Activated naive CD8-positive, alpha-beta T cell treated with anti-CD3 and anti-CD28 coated beads, Interleukin-2, amount 50 U/mL, for 24 hours (primary cell): ENCODE results near the gene EML1.

ENCODE experiments used
- ATAC-seq: fragments of 150-1000 bp; cut with Tn5 transposase; one replicate; pipeline ENCODE4 v1.10.0; 2021
- DNase-seq: peaks from one replicate; pipeline ENCODE4 v3.0.0; 2021
- H3K27ac Mint-ChIP-seq: one replicate; pipeline ENCODE4 v1.8.0; 2021; ENCODE audit warnings: mild to moderate bottlenecking, mixed read lengths
- H3K27me3 Mint-ChIP-seq: one replicate; pipeline ENCODE4 v1.8.0; 2021; ENCODE audit warnings: mixed read lengths
- H3K36me3 Mint-ChIP-seq: one replicate; pipeline ENCODE4 v1.8.0; 2021; ENCODE audit warnings: low read depth, mixed read lengths
- H3K4me1 Mint-ChIP-seq: one replicate; pipeline ENCODE4 v1.8.0; 2021; ENCODE audit warnings: mixed read lengths
- H3K4me3 Mint-ChIP-seq: one replicate; pipeline ENCODE4 v1.8.0; 2021; ENCODE audit warnings: mild to moderate bottlenecking, moderate library complexity, mixed read lengths
- H3K9me3 Mint-ChIP-seq: one replicate; pipeline ENCODE4 v1.8.0; 2021; ENCODE audit warnings: mixed read lengths

The EML1 gene

GRCh38 chr14:99816217-99816616 is 23.0 kb downstream of the EML1 start:
- Mint-ChIP-seq H3K4me3 (no peak overlapping the region), H3K4me1 (peaks cover 21% of the 10 kb centered on the region), H3K27me3 (peaks cover 41% of the 10 kb centered on the region), H3K36me3 (no peaks in the 10 kb centered on the region), H3K27ac (no peak overlapping the region), H3K9me3 (no peaks in the 10 kb centered on the region)
- DNase-seq (no peak), ATAC-seq (no peak)

DNA sequence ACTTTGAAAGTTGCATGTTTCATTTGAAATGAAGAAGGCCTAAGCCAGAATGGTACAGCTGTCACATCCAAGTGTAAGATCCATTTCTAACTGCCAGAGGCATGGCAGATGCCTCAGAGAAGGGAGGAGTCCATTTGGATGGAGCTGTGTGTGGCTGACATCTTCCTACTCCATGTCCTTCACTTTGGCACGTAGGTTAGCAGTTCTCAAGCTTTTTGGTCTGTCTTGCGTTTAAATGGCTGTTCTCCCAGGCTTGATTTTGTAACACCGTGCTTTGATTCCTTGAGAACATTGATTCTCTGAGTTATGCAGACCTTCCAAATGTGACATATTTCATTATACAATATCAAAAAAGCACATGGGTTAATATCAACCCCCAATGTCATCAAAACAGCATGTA is 23.4 kb downstream of the EML1 start:
- peaks cover 24% of the 10 kb centered on the region for H3K4me1 Mint-ChIP-seq
- H3K36me3 Mint-ChIP-seq, result no peaks in the 10 kb centered on the region
- ATAC-seq (no peak), DNase-seq (no peak)
- no peaks in the 10 kb centered on the region for H3K9me3 Mint-ChIP-seq
- peaks cover 39% of the 10 kb centered on the region for H3K27me3 Mint-ChIP-seq
- H3K27ac Mint-ChIP-seq, result no peak overlapping the region
- no peak overlapping the region for H3K4me3 Mint-ChIP-seq

DNA sequence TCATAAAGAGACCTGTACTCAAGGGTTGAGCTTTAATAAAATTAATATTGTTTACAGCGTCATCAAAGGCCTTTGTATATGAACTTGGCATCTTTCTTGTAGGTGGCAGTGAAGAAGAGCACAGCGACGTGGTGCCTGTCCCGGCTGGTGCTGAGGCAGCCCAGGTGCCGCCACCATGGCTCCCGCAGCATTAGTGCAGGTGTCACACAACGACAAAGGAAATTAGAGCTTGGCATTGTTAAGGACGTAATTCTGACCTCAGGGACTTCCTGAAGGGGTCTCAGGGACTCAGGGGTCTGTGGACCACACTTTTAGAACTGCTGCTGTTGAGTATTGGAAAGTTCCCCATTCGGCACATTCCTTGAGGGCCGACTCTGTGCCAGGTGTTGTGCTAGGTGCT is 24.1 kb downstream of the EML1 start:
- Mint-ChIP-seq H3K9me3 (no peaks in the 10 kb centered on the region), H3K36me3 (no peaks in the 10 kb centered on the region), H3K27ac (no peak overlapping the region), H3K27me3 (peaks cover 36% of the 10 kb centered on the region), H3K4me3 (no peak overlapping the region), H3K4me1 (peaks cover 31% of the 10 kb centered on the region)
- DNase-seq, result no peak
- ATAC-seq, result no peak

DNA sequence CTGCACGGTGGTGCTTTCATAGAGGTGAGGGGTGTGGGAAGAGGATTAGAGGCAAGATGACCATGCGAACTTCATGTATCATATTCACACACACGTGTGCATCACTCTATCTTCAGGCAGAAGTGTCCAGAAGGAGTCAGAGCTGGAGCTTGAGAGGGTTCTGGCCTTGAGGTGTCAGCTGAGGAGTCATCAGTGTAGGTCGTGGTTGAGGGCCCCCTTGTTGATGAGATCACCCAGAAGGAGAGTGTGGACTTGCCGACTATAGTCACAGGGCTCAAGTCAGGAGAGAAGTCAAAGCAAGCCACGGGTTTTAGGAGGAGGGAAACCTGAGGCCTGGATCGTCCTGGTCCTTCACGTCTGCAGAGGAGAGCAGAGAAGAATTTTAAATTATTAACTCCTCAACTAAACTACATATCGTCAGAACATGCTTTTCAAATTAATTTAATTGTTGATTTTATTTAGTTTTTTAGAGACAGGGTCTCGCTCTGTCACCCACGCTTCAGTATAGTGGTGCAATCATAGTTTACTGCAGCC is 25.4 kb downstream of the EML1 start:
- Mint-ChIP-seq H3K4me1 (peaks cover 33% of the 10 kb centered on the region), H3K9me3 (no peaks in the 10 kb centered on the region), H3K27ac (no peak overlapping the region), H3K27me3 (peaks cover 44% of the 10 kb centered on the region), H3K36me3 (no peaks in the 10 kb centered on the region), H3K4me3 (no peak overlapping the region)
- DNase-seq (peak; percentile 10), ATAC-seq (peak; percentile 67)

DNA sequence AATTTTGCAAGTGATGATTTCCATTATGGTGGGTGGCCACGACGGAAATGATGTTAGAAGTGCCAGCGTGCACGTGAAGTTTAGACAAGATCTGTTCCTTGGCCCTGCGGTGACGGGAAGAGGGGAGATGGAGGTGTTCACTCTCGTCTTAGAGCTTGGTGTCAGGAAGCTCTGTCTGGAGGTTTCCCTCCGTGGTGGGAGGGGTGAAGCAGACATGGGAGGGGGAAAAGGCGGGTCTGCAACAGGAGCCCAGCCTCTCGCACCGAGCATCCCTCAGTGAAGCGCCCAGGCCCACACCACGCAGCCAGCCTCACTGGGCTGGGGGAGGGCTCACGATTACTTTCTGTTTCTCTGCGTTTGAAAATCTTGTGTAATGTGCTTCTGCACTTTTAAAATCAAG is 26.3 kb downstream of the EML1 start:
- peaks cover 48% of the 10 kb centered on the region for H3K27me3 Mint-ChIP-seq
- no peaks in the 10 kb centered on the region for H3K36me3 Mint-ChIP-seq
- DNase-seq (peak; percentile 10), ATAC-seq (peak; percentile 50)
- no peak overlapping the region for H3K4me3 Mint-ChIP-seq
- H3K4me1 Mint-ChIP-seq, result peaks cover 33% of the 10 kb centered on the region
- no peaks in the 10 kb centered on the region for H3K9me3 Mint-ChIP-seq
- no peak overlapping the region for H3K27ac Mint-ChIP-seq

DNA sequence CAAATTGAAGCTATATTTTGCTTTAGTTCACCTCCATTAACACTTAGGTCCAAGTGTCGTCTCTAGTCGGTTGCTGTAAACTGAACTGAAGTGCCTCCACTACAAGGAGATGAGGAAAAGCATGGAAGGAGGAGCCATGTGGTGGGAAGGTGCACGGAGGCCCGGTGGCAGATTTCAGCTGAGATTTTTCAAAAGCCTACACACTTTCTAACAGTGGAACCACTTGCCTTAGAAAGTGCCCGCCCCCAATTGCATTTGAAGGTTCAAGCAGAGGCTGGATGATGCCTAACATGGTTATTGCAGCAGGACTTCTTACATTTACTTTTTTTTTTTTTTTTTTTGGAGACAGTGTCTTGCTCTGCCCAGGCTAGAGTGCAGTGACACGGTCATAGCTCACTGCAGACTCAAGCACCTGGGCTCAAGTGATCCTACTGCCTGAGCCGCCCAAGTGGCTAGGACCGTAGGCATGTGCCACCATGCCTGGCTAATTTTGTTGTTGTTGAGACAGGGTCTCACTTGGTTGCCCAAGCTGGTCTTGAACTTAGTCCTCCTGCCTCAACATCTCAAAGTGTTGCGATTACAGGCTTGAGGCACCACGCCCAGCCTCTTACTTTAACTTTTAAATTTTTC is 27.6 kb downstream of the EML1 start:
- H3K27me3 Mint-ChIP-seq, result peaks cover 44% of the 10 kb centered on the region
- H3K9me3 Mint-ChIP-seq, result no peaks in the 10 kb centered on the region
- DNase-seq (no peak), ATAC-seq (no peak)
- H3K36me3 Mint-ChIP-seq, result no peaks in the 10 kb centered on the region
- no peak overlapping the region for H3K27ac Mint-ChIP-seq
- H3K4me3 Mint-ChIP-seq, result no peak overlapping the region
- peaks cover 33% of the 10 kb centered on the region for H3K4me1 Mint-ChIP-seq

DNA sequence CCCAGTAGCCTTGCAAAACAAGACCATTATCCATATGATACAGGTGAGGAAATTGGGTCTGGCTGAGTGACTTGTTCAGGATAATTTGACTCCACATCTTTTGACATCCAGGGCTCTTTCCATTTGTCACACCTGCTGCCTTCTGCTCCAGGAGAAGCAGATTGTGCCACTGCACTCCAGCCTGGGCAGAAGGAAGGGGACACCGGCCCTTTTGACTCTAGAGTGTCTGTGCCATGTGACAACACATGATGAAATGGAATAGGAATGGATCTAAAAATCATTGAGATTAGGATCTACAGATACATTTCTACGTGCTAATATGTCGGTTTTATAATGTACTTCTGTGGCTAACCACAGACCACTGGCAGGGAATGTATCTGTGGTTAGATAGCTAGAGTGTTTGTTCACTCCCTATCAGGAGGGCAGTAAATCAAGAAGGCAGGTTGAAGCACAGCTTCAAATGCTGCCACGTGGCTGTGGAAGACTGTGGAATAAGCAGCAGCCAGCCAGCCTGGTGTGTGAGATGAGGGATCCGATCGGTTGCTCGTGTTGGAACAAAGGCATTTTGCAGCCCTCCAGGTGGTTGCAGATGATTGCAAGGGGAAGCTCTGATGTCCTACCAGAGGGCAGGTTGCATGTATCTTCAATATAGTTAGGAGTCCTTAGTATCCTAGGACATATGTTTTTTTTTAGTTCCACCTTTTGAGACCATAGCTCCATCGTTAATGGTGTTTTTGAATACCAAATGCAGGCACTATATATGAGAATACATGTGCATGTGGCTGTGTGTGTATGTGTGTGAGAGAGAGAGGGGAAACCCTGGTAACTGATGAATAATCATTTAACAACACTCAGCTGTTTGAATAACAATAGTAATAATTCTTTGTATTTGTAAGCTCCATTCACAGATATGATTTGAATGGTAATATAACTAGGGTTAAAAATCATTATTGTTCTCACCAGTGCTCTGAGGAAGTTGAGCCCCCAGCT is 28.6 kb downstream of the EML1 start:
- H3K27ac Mint-ChIP-seq, result no peak overlapping the region

GRCh38 chr14:99822800-99823455 is 29.7 kb downstream of the EML1 start:
- DNase-seq (no peak), ATAC-seq (no peak)
- Mint-ChIP-seq H3K4me3 (no peak overlapping the region), H3K36me3 (no peaks in the 10 kb centered on the region), H3K4me1 (peaks cover 33% of the 10 kb centered on the region), H3K27me3 (peaks cover 36% of the 10 kb centered on the region), H3K27ac (no peak overlapping the region), H3K9me3 (no peaks in the 10 kb centered on the region)

More for the DNA sequence above, 28.6 kb downstream of the EML1 start:
- Mint-ChIP-seq H3K9me3 (no peaks in the 10 kb centered on the region), H3K27me3 (peaks cover 43% of the 10 kb centered on the region), H3K4me3 (no peak overlapping the region), H3K36me3 (no peaks in the 10 kb centered on the region), H3K4me1 (peaks cover 33% of the 10 kb centered on the region)
- DNase-seq, result peak; percentile 15
- peak; percentile 41 for ATAC-seq

- Mint-ChIP-seq H3K9me3 (no peaks in the 10 kb centered on the region), H3K36me3 (no peaks in the 10 kb centered on the region), H3K27me3 (peaks cover 33% of the 10 kb centered on the region), H3K4me1 (peaks cover 17% of the 10 kb centered on the region), H3K4me3 (no peak overlapping the region), H3K27ac (no peak overlapping the region)
- no peak for DNase-seq
- ATAC-seq, result no peak
Measured at GRCh38 chr14:99824776-99825175, 31.6 kb downstream of the EML1 start.

GRCh38 chr14:99829450-99829849 is 36.2 kb downstream of the EML1 start:
- Mint-ChIP-seq H3K27me3 (peaks cover 35% of the 10 kb centered on the region), H3K4me1 (no peaks in the 10 kb centered on the region), H3K4me3 (no peak overlapping the region), H3K27ac (no peak overlapping the region), H3K36me3 (no peaks in the 10 kb centered on the region), H3K9me3 (no peaks in the 10 kb centered on the region)
- DNase-seq (no peak), ATAC-seq (no peak)

DNA sequence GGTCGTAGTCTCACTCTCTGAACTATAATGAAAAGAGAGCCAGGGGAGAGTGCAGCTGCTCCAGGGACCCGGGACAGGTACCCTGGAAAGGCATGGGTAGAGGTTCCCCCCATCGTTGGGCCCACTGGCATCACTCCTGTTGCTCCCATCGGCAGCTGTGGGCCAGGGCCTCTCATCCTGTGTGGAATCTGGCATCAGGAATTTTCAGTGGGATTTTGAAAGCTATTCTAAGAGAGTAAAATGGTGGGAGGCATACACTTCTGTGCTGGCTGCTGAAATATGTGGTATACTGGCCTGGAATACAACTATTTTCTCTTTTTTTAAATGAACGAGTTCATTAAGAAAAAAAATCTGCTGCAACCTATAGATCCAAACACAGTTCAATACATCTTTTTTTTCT is 38.1 kb downstream of the EML1 start:
- Mint-ChIP-seq H3K4me1 (no peaks in the 10 kb centered on the region), H3K4me3 (no peak overlapping the region), H3K36me3 (no peaks in the 10 kb centered on the region), H3K9me3 (no peaks in the 10 kb centered on the region), H3K27ac (no peak overlapping the region), H3K27me3 (peaks cover 43% of the 10 kb centered on the region)
- DNase-seq (no peak), ATAC-seq (no peak)

DNA sequence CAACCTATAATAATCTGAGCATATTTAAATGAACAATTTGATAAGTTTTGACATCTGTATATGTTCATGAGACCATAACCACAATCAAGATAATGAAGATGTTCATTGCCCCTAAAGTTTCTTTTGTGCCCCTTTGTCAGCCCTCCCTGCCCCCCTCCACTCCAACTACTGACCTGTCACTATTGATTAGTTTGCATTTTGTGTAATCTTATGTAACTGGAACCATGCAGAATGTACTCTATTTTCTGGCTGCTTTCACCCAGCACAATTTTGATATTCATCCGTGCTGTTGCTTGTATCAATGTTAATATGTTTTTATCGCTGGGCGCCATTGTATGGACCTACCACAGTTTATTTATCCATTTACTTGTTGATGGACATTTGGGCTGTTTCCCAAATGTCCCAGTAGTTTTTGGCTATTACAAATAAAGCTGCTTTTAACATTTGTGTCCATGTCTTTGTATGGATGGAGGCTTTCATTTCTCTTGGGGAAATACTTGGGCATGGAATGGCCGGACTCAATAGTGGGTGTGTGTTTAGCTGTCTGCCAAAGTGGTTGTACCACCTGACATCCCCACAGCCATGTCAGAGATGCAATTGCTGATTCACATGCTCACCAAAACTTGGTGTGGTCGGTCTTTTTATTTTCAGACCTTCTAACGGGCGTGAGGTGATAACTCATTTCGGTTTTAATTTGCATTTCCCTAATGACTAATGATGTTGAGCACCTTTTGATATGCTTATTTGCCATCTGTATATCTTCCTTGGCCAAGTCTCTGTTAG is 38.9 kb downstream of the EML1 start:
- peaks cover 48% of the 10 kb centered on the region for H3K27me3 Mint-ChIP-seq
- H3K27ac Mint-ChIP-seq, result no peak overlapping the region
- no peaks in the 10 kb centered on the region for H3K9me3 Mint-ChIP-seq
- DNase-seq, result no peak
- H3K36me3 Mint-ChIP-seq, result no peaks in the 10 kb centered on the region
- H3K4me3 Mint-ChIP-seq, result no peak overlapping the region
- no peaks in the 10 kb centered on the region for H3K4me1 Mint-ChIP-seq
- ATAC-seq, result no peak

DNA sequence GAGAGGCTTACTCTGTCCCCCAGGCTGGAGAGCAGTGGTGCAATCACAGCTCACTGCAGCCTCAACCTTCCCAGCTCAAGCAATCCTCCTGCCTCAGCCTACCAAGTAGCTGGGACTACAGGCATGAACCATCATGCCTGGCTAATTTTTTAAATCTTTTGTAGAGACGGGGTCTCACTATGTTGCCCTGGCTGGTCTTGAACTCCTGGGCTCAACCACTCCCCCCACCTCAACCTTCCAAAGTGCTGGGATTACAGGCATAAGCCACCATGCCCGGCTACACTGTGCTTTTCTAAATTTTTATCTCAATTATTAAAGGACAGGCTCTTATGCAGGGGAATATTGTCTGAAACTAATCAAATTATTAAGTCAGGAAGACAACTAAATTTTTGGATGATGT is 44.6 kb downstream of the EML1 start:
- H3K36me3 Mint-ChIP-seq, result no peaks in the 10 kb centered on the region
- no peak overlapping the region for H3K27ac Mint-ChIP-seq
- ATAC-seq, result no peak
- H3K4me1 Mint-ChIP-seq, result no peaks in the 10 kb centered on the region
- peaks cover 56% of the 10 kb centered on the region for H3K27me3 Mint-ChIP-seq
- DNase-seq, result no peak
- no peak overlapping the region for H3K4me3 Mint-ChIP-seq
- no peaks in the 10 kb centered on the region for H3K9me3 Mint-ChIP-seq

DNA sequence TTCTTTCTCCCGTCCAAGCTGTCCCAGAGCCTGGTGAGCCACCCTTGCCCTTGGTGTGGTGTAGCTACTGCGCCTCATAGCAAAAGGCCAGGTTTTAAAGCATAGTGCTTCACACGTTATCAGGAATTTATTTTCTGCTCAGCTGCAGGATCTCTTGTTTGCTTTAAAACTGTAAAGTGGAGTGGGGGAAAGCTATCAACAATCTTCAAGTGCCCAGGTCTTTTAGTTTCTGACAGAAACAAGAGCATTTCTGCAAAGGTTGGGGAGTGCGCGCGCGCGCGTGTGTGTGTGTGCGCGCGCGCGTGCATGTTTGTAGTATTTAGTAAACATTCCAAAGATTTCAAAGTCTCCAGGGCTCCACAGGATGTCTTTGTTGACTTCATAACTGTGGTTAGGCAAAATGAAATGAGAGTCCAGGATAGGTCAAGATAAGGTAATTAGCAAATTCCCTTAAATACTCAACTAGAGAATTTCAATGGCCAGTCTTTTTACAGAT is 45.5 kb downstream of the EML1 start:
- Mint-ChIP-seq H3K27me3 (peaks cover 54% of the 10 kb centered on the region), H3K4me3 (no peak overlapping the region), H3K9me3 (no peaks in the 10 kb centered on the region), H3K4me1 (no peaks in the 10 kb centered on the region), H3K27ac (no peak overlapping the region), H3K36me3 (no peaks in the 10 kb centered on the region)
- DNase-seq (no peak), ATAC-seq (no peak)
